HL-60 (cell line): ENCODE measurements around the gene GPC4.

Source experiments
- CTCF ChIP-seq: IDR thresholded peaks from one replicate; pipeline ENCODE4 v1.5.1; 2011; ENCODE audit warnings: low read length, control low read depth, inconsistent platforms; ENCODE audit not compliant: insufficient read depth
- GABPA ChIP-seq: IDR thresholded peaks from 2 replicates; pipeline ENCODE4 v1.6.1; 2012; ENCODE audit warnings: low read depth
- POLR2AphosphoS5 ChIP-seq: IDR thresholded peaks from 2 replicates; pipeline ENCODE4 v1.6.1; 2012; ENCODE audit warnings: low read depth
- SPI1 ChIP-seq: IDR thresholded peaks from 2 replicates; pipeline ENCODE4 v1.6.1; 2012; ENCODE audit warnings: low read depth, mild to moderate bottlenecking, borderline replicate concordance
- TF ChIP-seq, protein P1 (sequence below): IDR thresholded peaks from 2 replicates; pipeline ENCODE4 v1.6.1; 2012; ENCODE audit warnings: low read depth; ENCODE audit not compliant: insufficient replicate concordance

- TF ChIP-seq POLR2AphosphoS5 = no peak
- no peak for TF ChIP-seq CTCF
- TF ChIP-seq SPI1 = no peak
- TF ChIP-seq GABPA = no peak
- TF ChIP-seq, protein P1, sequence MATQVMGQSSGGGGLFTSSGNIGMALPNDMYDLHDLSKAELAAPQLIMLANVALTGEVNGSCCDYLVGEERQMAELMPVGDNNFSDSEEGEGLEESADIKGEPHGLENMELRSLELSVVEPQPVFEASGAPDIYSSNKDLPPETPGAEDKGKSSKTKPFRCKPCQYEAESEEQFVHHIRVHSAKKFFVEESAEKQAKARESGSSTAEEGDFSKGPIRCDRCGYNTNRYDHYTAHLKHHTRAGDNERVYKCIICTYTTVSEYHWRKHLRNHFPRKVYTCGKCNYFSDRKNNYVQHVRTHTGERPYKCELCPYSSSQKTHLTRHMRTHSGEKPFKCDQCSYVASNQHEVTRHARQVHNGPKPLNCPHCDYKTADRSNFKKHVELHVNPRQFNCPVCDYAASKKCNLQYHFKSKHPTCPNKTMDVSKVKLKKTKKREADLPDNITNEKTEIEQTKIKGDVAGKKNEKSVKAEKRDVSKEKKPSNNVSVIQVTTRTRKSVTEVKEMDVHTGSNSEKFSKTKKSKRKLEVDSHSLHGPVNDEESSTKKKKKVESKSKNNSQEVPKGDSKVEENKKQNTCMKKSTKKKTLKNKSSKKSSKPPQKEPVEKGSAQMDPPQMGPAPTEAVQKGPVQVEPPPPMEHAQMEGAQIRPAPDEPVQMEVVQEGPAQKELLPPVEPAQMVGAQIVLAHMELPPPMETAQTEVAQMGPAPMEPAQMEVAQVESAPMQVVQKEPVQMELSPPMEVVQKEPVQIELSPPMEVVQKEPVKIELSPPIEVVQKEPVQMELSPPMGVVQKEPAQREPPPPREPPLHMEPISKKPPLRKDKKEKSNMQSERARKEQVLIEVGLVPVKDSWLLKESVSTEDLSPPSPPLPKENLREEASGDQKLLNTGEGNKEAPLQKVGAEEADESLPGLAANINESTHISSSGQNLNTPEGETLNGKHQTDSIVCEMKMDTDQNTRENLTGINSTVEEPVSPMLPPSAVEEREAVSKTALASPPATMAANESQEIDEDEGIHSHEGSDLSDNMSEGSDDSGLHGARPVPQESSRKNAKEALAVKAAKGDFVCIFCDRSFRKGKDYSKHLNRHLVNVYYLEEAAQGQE = no peak
Measured at GRCh38 chrX:133335027-133335426, 80.3 kb downstream of the GPC4 start.
